HepG2 (cell line): ENCODE data around the gene DAG1. TPM values are rescaled to one million over a fixed set of nuclear protein-coding genes. Genes with fewer than 3 reads are reported as not detected.

ENCODE experiments used
- ARHGAP35 ChIP-seq: sonication (generic); formaldehyde crosslinking; IDR thresholded peaks from 2 replicates; pipeline ENCODE4 v1.9.0; 2022; ENCODE audit warnings: mild to moderate bottlenecking, inconsistent platforms, moderate library complexity, missing genetic modification reagents, borderline replicate concordance
- JUND ChIP-seq: sonication (generic); formaldehyde crosslinking; IDR thresholded peaks from 2 replicates; pipeline ENCODE4 v1.8.0; 2022; ENCODE audit warnings: mild to moderate bottlenecking, missing genetic modification reagents
- SALL1 ChIP-seq: sonication (generic); formaldehyde crosslinking; IDR thresholded peaks from 2 replicates; pipeline ENCODE4 v1.8.0; 2022; ENCODE audit warnings: mild to moderate bottlenecking, missing genetic modification reagents
- SAP130 ChIP-seq: IDR thresholded peaks from 2 replicates; pipeline ENCODE4 v1.6.1; 2016; ENCODE audit warnings: low read depth
- ZNF333 ChIP-seq: sonication (generic); formaldehyde crosslinking; IDR thresholded peaks from 2 replicates; pipeline ENCODE4 v1.4.0; 2020; ENCODE audit warnings: mild to moderate bottlenecking, missing genetic modification reagents, borderline replicate concordance
- ZNF549 ChIP-seq: sonication (generic); formaldehyde crosslinking; IDR thresholded peaks from 2 replicates; pipeline ENCODE4 v1.5.0; 2020; ENCODE audit warnings: missing genetic modification reagents
- polyA plus RNA-seq, 8 experiments: library from polyadenylated mRNA; depleted of rRNA in 3 of 8; stranded (reverse) in 7 of 8; unstranded in 1 of 8; fragments of >200 nt; fragmentation: Illumina TruSeq in 4 of 8; extraction: Trizol in 4 of 8; gene quantifications; 2 replicates each; pipeline versions ENCODE4 v1.2.1 to v1.2.3, GENCODE V29; 2011 to 2016; ENCODE audit warnings: low read depth in 4 of 8, missing spikeins in 1 of 8, mixed read lengths in 1 of 8; ENCODE audit not compliant: insufficient read depth in 1 of 8
- total RNA-seq, 5 experiments: library from RNA; depleted of rRNA; stranded (reverse); fragments of >200 nt; fragmentation: Illumina TruSeq; extraction: Trizol; gene quantifications; 2 replicates each; pipeline ENCODE4 v1.2.3, GENCODE V29; 2016; ENCODE audit warnings: low read depth in 1 of 5
- TF ChIP-seq, protein P1 (sequence below): sonication (generic); formaldehyde crosslinking; IDR thresholded peaks from 2 replicates; pipeline ENCODE4 v1.5.0; 2020; ENCODE audit warnings: mild to moderate bottlenecking, missing genetic modification reagents, moderate library complexity
- TF ChIP-seq, protein P2 (sequence below): IDR thresholded peaks from 2 replicates; pipeline ENCODE4 v1.6.1; 2016; ENCODE audit warnings: low read depth, missing genetic modification reagents, missing compliant biosample characterization
- TF ChIP-seq, protein P3 (sequence below): sonication (generic); formaldehyde crosslinking; IDR thresholded peaks from 2 replicates; pipeline ENCODE4 v1.5.1; 2020; ENCODE audit warnings: missing genetic modification reagents, mild to moderate bottlenecking, borderline replicate concordance
- TF ChIP-seq, protein P4 (sequence below): sonication (generic); formaldehyde crosslinking; IDR thresholded peaks from 2 replicates; pipeline ENCODE4 v1.4.0; 2020; ENCODE audit warnings: missing genetic modification reagents
- TF ChIP-seq, protein P5 (sequence below), 2 experiments: IDR thresholded peaks; 2 replicates each; pipeline ENCODE4 v1.6.1; 2011 to 2012; ENCODE audit warnings: low read length in 2 of 2, borderline replicate concordance in 1 of 2, low read depth in 1 of 2, mild to moderate bottlenecking in 1 of 2, moderate library complexity in 1 of 2
- TF ChIP-seq, protein P6 (sequence below): sonication (generic); formaldehyde crosslinking; conservative IDR thresholded peaks from 2 replicates; pipeline ENCODE4 v1.4.0; 2020; ENCODE audit warnings: missing genetic modification reagents

DAG1 gene
- total and polyA plus RNA-seq, 2 of the 13 experiments (the other 11 are each of a cell fraction or from before 2014, with no cell fraction given): 47.3 to 50.4 TPM

DNA sequence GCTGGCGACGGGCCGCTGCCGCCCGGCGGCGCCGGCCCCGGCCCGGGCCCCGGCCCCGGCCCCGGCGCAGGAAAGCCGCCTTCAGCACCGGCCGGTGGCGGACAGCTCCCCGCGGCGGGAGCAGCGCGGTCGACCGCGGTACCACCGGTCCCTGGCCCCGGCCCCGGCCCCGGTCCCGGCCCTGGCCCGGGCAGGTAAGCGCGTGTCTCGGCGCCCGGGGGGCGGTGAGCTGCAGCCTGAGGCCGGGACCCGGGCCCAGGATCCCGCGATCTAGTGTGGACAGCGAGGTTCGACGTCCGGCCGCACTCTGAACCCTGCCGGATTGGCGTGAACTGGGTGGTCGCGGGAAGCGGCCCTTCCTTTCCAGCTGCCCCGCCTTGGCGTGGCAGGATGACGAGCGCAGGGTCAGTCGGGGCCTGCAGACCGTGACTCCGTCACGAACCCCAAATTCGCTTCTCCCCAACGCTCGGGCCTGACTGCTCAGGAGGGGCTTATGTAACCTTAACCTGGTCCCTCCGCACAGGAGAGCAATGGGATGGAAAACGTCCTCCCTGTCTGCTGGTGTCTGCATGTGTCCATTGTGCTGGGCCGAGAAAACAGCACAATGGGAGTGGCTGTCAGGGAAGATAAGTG lies 84.7 kb downstream of the DAG1 start (continued):
- TF ChIP-seq, protein P1, sequence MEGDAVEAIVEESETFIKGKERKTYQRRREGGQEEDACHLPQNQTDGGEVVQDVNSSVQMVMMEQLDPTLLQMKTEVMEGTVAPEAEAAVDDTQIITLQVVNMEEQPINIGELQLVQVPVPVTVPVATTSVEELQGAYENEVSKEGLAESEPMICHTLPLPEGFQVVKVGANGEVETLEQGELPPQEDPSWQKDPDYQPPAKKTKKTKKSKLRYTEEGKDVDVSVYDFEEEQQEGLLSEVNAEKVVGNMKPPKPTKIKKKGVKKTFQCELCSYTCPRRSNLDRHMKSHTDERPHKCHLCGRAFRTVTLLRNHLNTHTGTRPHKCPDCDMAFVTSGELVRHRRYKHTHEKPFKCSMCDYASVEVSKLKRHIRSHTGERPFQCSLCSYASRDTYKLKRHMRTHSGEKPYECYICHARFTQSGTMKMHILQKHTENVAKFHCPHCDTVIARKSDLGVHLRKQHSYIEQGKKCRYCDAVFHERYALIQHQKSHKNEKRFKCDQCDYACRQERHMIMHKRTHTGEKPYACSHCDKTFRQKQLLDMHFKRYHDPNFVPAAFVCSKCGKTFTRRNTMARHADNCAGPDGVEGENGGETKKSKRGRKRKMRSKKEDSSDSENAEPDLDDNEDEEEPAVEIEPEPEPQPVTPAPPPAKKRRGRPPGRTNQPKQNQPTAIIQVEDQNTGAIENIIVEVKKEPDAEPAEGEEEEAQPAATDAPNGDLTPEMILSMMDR: no peak
- TF ChIP-seq SALL1 (CRISPR knock-in tag): peak; percentile 57
- TF ChIP-seq, protein P2, sequence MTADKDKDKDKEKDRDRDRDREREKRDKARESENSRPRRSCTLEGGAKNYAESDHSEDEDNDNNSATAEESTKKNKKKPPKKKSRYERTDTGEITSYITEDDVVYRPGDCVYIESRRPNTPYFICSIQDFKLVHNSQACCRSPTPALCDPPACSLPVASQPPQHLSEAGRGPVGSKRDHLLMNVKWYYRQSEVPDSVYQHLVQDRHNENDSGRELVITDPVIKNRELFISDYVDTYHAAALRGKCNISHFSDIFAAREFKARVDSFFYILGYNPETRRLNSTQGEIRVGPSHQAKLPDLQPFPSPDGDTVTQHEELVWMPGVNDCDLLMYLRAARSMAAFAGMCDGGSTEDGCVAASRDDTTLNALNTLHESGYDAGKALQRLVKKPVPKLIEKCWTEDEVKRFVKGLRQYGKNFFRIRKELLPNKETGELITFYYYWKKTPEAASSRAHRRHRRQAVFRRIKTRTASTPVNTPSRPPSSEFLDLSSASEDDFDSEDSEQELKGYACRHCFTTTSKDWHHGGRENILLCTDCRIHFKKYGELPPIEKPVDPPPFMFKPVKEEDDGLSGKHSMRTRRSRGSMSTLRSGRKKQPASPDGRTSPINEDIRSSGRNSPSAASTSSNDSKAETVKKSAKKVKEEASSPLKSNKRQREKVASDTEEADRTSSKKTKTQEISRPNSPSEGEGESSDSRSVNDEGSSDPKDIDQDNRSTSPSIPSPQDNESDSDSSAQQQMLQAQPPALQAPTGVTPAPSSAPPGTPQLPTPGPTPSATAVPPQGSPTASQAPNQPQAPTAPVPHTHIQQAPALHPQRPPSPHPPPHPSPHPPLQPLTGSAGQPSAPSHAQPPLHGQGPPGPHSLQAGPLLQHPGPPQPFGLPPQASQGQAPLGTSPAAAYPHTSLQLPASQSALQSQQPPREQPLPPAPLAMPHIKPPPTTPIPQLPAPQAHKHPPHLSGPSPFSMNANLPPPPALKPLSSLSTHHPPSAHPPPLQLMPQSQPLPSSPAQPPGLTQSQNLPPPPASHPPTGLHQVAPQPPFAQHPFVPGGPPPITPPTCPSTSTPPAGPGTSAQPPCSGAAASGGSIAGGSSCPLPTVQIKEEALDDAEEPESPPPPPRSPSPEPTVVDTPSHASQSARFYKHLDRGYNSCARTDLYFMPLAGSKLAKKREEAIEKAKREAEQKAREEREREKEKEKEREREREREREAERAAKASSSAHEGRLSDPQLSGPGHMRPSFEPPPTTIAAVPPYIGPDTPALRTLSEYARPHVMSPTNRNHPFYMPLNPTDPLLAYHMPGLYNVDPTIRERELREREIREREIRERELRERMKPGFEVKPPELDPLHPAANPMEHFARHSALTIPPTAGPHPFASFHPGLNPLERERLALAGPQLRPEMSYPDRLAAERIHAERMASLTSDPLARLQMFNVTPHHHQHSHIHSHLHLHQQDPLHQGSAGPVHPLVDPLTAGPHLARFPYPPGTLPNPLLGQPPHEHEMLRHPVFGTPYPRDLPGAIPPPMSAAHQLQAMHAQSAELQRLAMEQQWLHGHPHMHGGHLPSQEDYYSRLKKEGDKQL: no peak
- TF ChIP-seq ARHGAP35 (CRISPR knock-in tag): peak; percentile 55; the same call in 1 of the 2 replicates
- TF ChIP-seq SAP130: peak; percentile 91
- no peak for TF ChIP-seq JUND (CRISPR knock-in tag)
- no peak for TF ChIP-seq ZNF333
- TF ChIP-seq, protein P3, sequence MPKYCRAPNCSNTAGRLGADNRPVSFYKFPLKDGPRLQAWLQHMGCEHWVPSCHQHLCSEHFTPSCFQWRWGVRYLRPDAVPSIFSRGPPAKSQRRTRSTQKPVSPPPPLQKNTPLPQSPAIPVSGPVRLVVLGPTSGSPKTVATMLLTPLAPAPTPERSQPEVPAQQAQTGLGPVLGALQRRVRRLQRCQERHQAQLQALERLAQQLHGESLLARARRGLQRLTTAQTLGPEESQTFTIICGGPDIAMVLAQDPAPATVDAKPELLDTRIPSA: no peak
- TF ChIP-seq, protein P4, sequence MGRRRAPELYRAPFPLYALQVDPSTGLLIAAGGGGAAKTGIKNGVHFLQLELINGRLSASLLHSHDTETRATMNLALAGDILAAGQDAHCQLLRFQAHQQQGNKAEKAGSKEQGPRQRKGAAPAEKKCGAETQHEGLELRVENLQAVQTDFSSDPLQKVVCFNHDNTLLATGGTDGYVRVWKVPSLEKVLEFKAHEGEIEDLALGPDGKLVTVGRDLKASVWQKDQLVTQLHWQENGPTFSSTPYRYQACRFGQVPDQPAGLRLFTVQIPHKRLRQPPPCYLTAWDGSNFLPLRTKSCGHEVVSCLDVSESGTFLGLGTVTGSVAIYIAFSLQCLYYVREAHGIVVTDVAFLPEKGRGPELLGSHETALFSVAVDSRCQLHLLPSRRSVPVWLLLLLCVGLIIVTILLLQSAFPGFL (CRISPR knock-in tag): no peak
- no peak for TF ChIP-seq ZNF549 (CRISPR knock-in tag)
- TF ChIP-seq, protein P5, sequence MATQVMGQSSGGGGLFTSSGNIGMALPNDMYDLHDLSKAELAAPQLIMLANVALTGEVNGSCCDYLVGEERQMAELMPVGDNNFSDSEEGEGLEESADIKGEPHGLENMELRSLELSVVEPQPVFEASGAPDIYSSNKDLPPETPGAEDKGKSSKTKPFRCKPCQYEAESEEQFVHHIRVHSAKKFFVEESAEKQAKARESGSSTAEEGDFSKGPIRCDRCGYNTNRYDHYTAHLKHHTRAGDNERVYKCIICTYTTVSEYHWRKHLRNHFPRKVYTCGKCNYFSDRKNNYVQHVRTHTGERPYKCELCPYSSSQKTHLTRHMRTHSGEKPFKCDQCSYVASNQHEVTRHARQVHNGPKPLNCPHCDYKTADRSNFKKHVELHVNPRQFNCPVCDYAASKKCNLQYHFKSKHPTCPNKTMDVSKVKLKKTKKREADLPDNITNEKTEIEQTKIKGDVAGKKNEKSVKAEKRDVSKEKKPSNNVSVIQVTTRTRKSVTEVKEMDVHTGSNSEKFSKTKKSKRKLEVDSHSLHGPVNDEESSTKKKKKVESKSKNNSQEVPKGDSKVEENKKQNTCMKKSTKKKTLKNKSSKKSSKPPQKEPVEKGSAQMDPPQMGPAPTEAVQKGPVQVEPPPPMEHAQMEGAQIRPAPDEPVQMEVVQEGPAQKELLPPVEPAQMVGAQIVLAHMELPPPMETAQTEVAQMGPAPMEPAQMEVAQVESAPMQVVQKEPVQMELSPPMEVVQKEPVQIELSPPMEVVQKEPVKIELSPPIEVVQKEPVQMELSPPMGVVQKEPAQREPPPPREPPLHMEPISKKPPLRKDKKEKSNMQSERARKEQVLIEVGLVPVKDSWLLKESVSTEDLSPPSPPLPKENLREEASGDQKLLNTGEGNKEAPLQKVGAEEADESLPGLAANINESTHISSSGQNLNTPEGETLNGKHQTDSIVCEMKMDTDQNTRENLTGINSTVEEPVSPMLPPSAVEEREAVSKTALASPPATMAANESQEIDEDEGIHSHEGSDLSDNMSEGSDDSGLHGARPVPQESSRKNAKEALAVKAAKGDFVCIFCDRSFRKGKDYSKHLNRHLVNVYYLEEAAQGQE (IDR thresholded peaks at IDR 0.05; ENCODE audit: borderline replicate concordance in 1 of 2, low read depth in 1 of 2, low read length in 2 of 2): peak; percentile 64 to 93
- TF ChIP-seq, protein P6, sequence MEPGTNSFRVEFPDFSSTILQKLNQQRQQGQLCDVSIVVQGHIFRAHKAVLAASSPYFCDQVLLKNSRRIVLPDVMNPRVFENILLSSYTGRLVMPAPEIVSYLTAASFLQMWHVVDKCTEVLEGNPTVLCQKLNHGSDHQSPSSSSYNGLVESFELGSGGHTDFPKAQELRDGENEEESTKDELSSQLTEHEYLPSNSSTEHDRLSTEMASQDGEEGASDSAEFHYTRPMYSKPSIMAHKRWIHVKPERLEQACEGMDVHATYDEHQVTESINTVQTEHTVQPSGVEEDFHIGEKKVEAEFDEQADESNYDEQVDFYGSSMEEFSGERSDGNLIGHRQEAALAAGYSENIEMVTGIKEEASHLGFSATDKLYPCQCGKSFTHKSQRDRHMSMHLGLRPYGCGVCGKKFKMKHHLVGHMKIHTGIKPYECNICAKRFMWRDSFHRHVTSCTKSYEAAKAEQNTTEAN: 0 out of 2 replicates have a peak, but pooled peaks have one; percentile 69
